GM18951 (cell line): ENCODE data around the gene FANCC.

ENCODE experiments used
- POLR2A ChIP-seq: IDR thresholded peaks from 4 replicates; pipeline ENCODE4 v1.6.1; 2011; ENCODE audit warnings: mild to moderate bottlenecking; ENCODE audit not compliant: insufficient read length, insufficient read depth; ENCODE audit errors: extremely low read depth
- in situ Hi-C: fragments of 300-500 bp; cut with MboI; formaldehyde crosslinking; loops from one replicate; pipeline ENCODE4 v1.12.0; 2022; ENCODE audit warnings: low sequenced_read_pairs, mixed read lengths, inconsistent platforms; ENCODE audit not compliant: unreplicated experiment

FANCC gene

DNA sequence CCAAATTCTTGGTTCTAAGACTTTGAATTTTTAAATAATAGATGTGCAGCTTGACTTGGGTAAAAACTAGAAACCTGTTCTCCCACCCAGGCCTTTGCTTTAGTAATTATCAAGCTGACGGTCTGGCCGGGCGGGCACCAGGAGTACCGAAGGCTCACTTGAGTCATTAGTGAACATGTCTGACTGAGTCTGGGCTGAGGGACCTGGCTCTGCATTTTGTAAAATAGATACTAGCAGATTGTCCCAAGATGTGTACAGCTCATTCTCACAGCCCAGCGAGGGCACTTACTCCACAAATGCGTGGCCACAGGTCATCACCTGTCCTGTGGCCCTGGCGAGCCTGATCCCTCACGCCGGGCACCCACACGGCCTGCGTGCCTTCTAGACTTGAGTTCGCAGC lies 216.2 kb downstream of the FANCC start:
- in situ Hi-C loops = no loop called here

DNA sequence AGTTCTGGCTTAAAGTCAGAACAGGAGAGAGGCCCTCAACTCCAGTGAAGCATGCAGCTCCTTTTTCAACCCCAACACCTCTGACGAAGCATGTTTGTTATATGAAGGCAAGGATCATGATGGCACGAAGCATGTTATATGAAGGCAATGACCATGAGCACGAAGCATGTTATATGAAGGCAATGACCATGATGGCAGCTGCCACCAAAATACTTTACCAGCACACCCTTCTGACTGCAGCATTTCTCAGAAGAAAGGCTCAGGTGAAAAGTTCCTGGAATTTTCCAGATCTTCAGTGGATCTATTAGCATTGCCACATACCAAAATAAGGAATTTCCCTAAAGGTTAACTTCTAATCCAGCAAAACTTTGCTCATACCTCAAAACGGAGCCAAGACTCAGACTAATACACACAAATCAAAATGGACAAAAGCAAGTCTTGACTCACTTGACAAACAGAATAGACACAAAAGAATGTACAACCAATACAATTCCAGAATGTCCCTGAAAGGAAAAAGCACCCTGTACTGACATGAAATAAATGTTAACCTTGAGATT lies 217.4 kb downstream of the FANCC start:
- TF ChIP-seq POLR2A = no peak
- in situ Hi-C loops = no loop called here

More for the DNA sequence above, 216.2 kb downstream of the FANCC start:
- no peak for TF ChIP-seq POLR2A

GRCh38 chr9:95099321-95100070 lies 218.0 kb downstream of the FANCC start:
- in situ Hi-C loops = no loop called here
- TF ChIP-seq POLR2A = no peak

DNA sequence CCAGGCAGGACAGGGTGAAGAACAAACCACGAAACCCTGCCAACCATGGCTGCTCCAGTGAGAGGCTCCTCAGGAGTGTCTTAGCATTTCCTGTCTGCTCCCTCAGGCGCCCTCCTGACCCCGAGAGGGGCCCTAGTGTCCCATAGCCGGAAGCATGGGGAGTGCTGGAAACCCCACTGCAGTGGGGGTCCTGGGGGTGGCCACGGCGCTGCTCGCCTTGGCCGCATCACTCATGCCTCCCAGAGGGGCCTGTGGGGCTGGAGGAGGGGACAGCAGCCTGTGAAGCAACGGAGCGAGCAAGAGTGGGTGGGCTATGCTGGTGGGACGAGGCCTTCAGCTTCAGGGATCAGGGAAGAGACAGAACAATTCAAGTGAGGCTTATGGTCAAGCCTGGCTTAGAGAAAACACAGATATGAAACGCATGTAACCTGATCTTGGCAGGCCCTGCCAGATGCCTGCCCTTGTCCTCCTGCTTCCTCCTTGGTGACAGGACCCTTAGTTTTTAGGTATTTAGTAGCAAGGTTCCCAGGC lies 219.1 kb downstream of the FANCC start:
- in situ Hi-C loops = no loop called here
- TF ChIP-seq POLR2A = no peak

- in situ Hi-C loops = no loop called here
- no peak for TF ChIP-seq POLR2A
Measured at GRCh38 chr9:95097279-95097678, 220.2 kb downstream of the FANCC start.

- no peak for TF ChIP-seq POLR2A
- in situ Hi-C loops = no loop called here
Measured at GRCh38 chr9:95096807-95097206, 220.7 kb downstream of the FANCC start.

DNA sequence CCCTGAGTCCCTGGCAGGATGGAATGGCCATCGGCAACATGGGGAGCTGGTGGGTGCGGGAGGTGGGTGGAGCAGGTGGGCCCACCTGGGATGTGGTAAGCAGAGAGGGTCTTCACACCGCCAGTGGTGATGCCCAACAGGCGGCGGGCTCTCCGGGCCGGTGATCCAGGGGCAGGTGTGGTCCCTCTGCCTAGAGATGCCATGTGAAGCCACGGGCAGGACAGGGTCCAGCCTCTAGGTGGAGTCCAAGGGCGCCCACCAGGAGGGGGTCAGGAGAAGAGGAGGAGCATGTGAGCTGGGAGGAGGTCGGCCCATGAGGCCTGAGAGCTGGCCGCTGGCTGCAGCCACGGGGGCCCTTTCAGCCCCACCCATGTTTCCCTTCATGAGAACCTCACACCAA lies 221.1 kb downstream of the FANCC start:
- in situ Hi-C loops = no loop called here
- TF ChIP-seq POLR2A = no peak

DNA sequence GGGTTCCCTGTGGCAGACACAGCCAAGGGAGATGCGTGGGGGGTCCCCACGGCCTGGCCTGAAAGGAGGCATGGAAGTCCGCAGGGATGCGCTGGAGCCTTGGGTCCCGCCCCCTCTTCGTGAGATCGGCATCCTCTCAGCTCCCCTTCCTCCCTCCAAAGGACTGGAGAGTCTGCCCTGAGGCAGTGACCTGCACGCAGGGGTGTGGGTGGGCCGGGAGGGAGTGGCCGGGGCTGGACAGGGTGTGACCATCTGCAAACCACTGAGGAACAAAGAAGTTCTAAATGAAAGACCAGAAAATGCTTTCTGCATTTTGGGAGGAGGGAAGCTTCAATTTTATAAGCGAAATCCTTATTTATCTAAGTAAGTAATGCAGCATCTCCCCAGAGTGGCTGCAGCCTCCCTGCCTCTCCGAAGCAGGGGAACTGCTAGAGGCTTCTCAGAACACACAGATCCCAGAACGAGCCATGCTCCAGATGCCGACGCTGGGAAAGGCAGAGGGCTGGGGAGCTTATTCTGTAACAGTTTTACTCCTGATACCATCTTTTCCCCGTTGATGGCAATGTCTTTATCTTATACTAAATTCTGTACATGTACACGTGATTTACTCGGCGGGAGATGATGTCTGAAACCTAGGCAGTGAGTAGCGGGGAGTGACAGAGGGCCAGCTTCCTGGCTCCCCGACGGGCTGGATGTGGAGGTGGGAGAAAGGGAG lies 221.7 kb downstream of the FANCC start:
- in situ Hi-C loops = no loop called here
- no peak for TF ChIP-seq POLR2A

GRCh38 chr9:95094002-95094401 lies 223.5 kb downstream of the FANCC start:
- in situ Hi-C loops = no loop called here
- no peak for TF ChIP-seq POLR2A

DNA sequence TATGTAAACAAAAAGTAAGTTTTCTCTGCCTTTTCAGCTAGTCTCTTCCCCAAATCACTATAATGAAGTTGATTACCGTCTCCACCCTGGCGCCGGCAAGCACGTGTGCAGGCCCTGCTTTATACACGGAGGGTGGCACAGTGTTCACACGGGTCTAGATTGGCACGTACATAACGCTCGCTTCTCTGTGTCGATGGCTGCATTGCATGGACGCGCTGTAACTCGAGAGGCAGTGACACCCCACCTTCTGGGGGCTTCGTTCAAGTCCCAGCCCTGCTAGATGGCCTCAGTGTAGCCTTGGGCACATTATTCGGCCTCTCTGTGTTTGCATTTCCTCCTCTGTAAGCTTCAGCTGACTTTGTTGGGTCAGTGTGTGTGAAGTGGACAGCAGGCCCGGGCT lies 223.9 kb downstream of the FANCC start:
- in situ Hi-C loops = no loop called here
- TF ChIP-seq POLR2A = no peak

GRCh38 chr9:95092262-95093072 lies 225.0 kb downstream of the FANCC start:
- in situ Hi-C loops = no loop called here
- TF ChIP-seq POLR2A = no peak

- no peak for TF ChIP-seq POLR2A
- in situ Hi-C loops = no loop called here
Measured at GRCh38 chr9:95091601-95092261, 225.8 kb downstream of the FANCC start.
